Nucleus accumbens (tissue), 56 donors: ENCODE data around the gene MBD6.
"Not testable (repeated sequence)": the region's sequence is repeated elsewhere in the genome, so short reads cannot be mapped to it uniquely, and the experiment has no call there.

Experiments
- DNase-seq, 56 donors: peaks; one replicate each; lab custom pipeline; 2025; lab: John Stamatoyannopoulos, UW

Gene MBD6

DNA sequence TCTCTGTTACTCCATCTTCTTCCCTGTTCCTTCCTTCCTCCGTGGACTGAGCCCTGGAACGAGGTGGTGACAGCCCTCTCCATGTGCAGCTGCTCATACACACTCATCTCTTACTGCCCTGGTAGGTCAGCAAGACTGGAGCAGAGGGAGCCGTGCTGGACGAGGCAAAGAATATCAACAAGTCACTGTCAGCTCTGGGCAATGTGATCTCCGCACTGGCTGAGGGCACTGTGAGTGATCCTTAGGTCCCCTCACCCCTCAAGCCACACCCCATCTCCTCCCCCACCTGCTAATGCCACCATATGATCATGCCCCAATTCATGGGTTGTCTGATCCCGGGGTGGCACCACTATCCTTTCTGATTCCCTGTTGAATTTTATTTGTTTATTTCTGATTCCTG is 46.2 kb downstream of the MBD6 start:
- DNase-seq: no peak

DNA sequence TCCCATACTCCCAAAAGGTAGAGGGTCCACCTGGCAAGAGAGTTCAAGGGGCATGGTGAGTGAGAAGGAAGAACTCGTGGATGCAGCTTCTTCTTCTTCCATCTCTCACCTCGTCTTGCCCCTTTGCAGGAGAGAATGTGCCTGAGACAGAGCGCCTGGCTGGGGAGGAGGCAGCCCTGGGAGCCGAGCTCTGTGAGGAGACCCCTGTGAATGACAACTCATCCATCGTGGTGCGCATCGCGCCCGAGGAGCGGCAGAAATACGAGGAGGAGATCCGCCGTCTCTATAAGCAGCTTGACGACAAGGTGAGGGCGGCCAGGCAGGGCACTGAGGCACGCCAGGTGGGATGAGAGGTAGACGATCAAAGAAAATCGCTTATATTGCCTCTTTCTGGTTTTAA is 47.2 kb downstream of the MBD6 start:
- DNase-seq: no peak

DNA sequence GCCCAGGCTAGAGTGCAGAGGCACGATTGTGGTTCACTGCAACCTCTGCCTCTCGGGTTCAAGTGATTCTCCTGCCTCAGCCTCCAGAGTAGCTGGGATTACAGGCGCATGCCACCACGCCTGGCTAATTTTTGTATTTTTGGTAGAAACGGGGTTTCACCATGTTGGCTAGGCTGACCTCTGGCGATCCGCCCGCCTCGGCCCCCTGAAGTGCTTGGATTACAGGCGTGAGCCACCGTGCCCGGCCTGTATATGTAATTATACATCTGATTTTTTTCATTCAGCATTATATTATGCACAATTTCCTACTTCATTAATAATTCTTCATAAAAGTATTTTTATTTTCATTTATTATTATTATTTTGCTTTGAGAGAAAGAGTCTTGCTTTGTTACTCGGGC is 47.8 kb downstream of the MBD6 start:
- not testable (repeated sequence) for DNase-seq

DNA sequence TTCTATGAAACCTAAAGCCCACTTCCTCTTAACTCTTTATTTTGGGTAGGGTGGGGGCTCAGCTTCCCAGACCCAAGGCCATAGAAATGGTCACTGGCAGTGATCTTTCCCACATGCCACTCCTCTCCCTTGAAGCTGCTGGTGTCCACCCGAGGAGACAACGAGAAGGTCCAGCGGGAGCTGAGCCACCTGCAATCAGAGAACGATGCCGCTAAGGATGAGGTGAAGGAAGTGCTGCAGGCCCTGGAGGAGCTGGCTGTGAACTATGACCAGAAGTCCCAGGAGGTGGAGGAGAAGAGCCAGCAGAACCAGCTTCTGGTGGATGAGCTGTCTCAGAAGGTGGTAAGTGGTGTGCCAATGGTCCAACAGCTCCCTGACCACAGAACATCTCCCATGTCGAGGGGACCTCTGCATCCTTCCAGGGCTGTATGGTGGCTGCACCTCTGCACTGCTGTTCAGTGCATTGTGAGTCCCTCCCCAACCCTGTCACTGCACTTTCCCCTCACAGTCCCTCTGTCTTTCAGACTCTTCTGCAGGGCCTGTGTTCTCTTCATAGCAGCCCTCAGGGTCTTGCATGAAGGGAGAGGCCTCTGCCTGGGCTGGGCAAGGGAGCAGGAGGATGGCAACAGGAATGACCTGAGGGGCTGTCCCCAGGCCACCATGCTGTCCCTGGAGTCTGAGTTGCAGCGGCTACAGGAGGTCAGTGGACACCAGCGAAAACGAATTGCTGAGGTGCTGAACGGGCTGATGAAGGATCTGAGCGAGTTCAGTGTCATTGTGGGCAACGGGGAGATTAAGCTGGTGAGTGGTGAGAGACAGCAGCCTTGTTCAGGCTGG is 49.5 kb downstream of the MBD6 start:
- no peak for DNase-seq

DNA sequence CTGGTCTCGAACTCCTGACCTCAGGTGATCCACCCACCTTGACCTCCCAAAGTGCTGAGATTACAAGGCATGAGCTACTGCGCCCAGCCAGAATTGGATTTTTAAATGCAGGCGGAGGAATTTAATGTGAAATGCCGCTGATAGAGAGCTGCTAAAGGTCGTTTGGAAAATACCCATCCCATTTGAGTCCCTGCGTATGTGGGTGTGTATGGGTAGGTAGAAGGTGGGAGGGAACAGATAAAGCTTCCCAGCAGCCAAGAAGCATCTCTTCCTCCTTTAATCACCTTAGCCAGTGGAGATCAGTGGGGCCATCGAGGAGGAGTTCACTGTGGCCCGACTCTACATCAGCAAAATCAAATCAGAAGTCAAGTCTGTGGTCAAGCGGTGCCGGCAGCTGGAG is 52.2 kb downstream of the MBD6 start:
- DNase-seq: no peak

DNA sequence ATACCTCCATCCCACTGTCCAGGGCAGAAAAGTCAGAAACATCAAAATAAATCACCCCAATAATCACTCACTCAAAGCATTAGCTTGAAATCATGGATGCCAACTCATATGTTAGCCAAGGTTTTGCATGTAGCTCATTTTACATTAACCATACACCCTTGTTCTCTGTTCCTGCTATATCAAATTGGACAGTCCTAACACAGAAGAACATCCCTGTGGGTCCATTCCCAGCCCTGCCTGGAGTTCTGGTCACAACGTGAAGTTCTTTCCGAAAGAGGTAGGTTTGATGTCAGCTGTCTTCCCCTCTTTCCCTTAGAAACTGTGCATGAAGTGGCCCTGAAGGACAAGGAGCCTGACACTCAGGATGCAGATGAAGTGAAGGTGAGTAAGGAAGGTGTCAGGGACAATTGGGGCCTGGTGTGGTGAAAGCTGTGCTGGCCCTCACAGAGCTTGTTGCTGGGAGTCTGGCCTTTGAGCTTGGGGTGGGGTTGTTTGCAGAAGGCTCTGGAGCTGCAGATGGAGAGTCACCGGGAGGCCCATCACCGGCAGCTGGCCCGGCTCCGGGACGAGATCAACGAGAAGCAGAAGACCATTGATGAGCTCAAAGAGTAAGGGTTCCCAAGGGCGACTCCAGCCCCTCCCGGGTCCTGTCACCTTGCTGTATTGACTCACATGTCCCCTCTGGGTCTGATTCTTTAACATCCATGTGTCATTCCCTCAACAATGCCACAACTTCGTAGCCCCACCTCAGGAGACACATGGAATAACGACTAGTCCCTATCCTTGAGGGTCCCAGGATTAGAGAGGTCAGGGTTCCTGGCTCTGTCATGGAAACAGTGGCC is 53.4 kb downstream of the MBD6 start:
- DNase-seq: no peak

DNA sequence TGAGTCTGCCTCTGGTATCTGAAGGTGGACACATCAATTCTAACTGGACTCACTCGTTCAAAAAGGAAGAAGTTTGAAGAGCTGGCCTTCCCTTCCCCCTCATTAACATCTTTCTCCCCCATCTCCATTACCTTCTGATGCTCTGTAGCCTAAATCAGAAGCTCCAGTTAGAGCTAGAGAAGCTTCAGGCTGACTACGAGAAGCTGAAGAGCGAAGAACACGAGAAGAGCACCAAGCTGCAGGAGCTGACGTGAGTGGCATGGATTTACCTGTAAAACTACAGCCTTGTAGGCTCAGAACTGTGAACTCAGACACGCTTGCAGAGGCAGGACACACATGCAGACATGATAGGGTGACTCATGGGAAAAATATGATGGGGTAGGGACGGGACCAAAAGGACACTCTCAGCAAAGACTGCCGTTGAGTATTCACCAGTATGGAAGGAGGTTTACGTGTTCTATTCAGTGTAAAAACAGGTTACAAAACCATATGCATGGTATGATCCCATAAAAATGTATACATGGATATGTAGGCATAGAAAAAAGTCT is 54.1 kb downstream of the MBD6 start:
- no peak for DNase-seq

DNA sequence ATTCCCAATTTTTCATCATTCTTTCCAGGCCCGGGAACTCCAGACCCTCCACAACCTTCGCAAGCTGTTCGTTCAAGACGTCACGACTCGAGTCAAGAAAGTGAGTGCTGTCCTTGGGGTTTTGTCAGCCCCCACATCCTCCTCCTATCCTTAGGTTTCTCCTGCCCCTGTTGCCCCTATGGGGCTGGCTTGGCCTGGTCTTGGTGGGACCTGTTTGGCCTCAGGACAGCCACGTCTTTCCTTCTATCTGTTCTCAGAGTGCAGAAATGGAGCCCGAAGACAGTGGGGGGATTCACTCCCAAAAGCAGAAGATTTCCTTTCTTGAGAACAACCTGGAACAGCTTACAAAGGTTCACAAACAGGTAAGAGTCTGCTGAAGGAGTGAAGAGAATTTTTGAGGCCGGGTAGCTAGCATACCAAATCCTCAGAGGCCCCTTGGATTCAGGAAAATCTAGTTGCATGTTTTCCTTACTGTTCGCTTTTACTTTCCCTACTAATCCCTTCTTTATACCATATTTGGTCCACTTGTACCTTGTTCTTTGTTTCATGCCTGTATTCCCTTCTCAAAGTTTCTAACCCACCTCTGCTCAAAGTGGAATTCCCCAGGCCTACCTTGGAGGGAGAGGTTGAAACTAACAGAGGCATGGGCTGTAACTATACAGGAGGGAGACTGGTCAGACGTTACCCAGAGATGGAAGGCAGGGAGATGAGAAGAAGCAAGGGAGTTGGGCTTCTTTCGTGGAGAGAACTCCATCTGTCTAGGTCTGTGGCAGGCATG is 55.5 kb downstream of the MBD6 start:
- DNase-seq: no peak

DNA sequence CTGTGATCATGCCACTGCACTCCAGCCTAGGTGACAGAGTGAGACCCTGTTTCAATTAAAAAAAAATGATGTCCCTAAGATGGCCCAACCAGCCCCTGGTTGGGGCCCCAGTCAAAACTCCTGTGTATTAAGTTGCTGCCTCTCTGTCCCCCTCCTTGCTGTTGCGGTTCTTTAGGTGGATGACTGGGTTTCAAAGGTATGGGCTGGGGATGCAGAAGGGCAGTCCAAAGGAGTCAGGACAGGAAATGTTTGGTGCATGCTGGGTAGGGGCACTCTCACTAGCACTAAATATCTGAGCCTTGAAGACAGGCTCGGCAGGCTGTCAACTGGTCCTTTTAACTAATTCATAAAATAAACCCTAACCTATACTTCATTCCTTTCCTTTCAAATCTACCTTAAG is 56.4 kb downstream of the MBD6 start:
- DNase-seq: no peak
